Neural cell (in vitro differentiated cells): ENCODE data around the gene STARD7. TPM values are rescaled to one million over a fixed set of nuclear protein-coding genes. Genes with fewer than 3 reads are reported as not detected.

ENCODE experiments used
- H2AFZ ChIP-seq: fragments of 200-600, 300-800 bp; sonication (generic), shearing (Covaris generic); 2 replicates; pipeline ENCODE4 v1.6.0; 2014; ENCODE audit warnings: low read depth, mild to moderate bottlenecking, antibody characterized with exemption, low read length, moderate library complexity
- H3F3A ChIP-seq: fragments of 200-600 bp; shearing (Covaris generic); 2 replicates; pipeline ENCODE4 v1.6.1; 2016; ENCODE audit warnings: mild to moderate bottlenecking, moderate library complexity, mixed read lengths, antibody characterized with exemption, low read length; ENCODE audit not compliant: insufficient read depth, poor library complexity, severe bottlenecking
- H3K27ac ChIP-seq: fragments of 200-600, 300-800 bp; sonication (generic), shearing (Covaris generic); 2 replicates; pipeline ENCODE4 v1.5.1; 2014; ENCODE audit warnings: mild to moderate bottlenecking, low read length, moderate library complexity
- H3K27me3 ChIP-seq: fragments of 300-800, 200-600 bp; sonication (generic), shearing (Covaris generic); 2 replicates; pipeline ENCODE4 v1.6.0; 2014; ENCODE audit warnings: mild to moderate bottlenecking, low read depth, low read length, moderate library complexity; ENCODE audit not compliant: insufficient read depth
- H3K36me3 ChIP-seq: fragments of 300-800, 200-600 bp; sonication (generic), shearing (Covaris generic); 2 replicates; pipeline ENCODE4 v1.5.1; 2014; ENCODE audit warnings: mild to moderate bottlenecking, antibody characterized with exemption, low read length, moderate library complexity; ENCODE audit not compliant: insufficient read depth
- H3K4me2 ChIP-seq: fragments of 300-800, 200-600 bp; sonication (generic), shearing (Covaris generic); 2 replicates; pipeline ENCODE4 v1.6.0; 2014; ENCODE audit warnings: mild to moderate bottlenecking, low read length
- H3K4me3 ChIP-seq: fragments of 300-800, 200-600 bp; sonication (generic), shearing (Covaris generic); 2 replicates; pipeline ENCODE4 v1.5.1; 2014; ENCODE audit warnings: mild to moderate bottlenecking, low read length, moderate library complexity
- H3K79me2 ChIP-seq: fragments of 200-600 bp; shearing (Covaris generic); replicated peaks from 2 replicates; pipeline ENCODE4 v1.6.0; 2014; ENCODE audit warnings: mild to moderate bottlenecking, low read length, moderate library complexity; ENCODE audit not compliant: insufficient read depth
- H3K9ac ChIP-seq: fragments of 300-800, 200-600 bp; sonication (generic), shearing (Covaris generic); 2 replicates; pipeline ENCODE4 v1.6.1; 2016; ENCODE audit warnings: mild to moderate bottlenecking, low read length, mixed read lengths
- H3K9me2 ChIP-seq: fragments of 200-600 bp; shearing (Covaris generic); 2 replicates; pipeline ENCODE4 v1.6.1; 2016; ENCODE audit warnings: mild to moderate bottlenecking, low read length, mixed read lengths; ENCODE audit not compliant: insufficient read depth
- H3K9me3 ChIP-seq: fragments of 200-600, 300-800 bp; sonication (generic), shearing (Covaris generic); 2 replicates; pipeline ENCODE4 v1.6.1; 2016; ENCODE audit warnings: mild to moderate bottlenecking, mixed run types, low read length, moderate library complexity, mixed read lengths
- H4K20me1 ChIP-seq: fragments of 200-600 bp; shearing (Covaris generic); 2 replicates; pipeline ENCODE4 v1.6.1; 2016; ENCODE audit warnings: mild to moderate bottlenecking, mixed run types; ENCODE audit not compliant: insufficient read depth
- CTCF ChIP-seq: fragments of 450-650 bp; IDR thresholded peaks from 2 replicates; pipeline ENCODE4 v1.5.1; 2014; ENCODE audit warnings: antibody characterized with exemption, mild to moderate bottlenecking, moderate library complexity; ENCODE audit not compliant: poor library complexity, severe bottlenecking
- EP300 ChIP-seq: fragments of 450-650 bp; conservative IDR thresholded peaks from 2 replicates; pipeline ENCODE4 v1.6.1; 2014; ENCODE audit warnings: antibody characterized with exemption, mild to moderate bottlenecking, moderate library complexity; ENCODE audit not compliant: poor library complexity, severe bottlenecking
- EZH2 ChIP-seq: fragments of 200-600, 300-800 bp; shearing (Covaris generic), sonication (generic); IDR thresholded peaks from 2 replicates; pipeline ENCODE4 v1.6.1; 2014; ENCODE audit warnings: antibody characterized with exemption, low read length, borderline replicate concordance, mild to moderate bottlenecking; ENCODE audit not compliant: insufficient read depth, poor library complexity, severe bottlenecking
- MXI1 ChIP-seq: fragments of 450-650 bp; conservative IDR thresholded peaks from 2 replicates; pipeline ENCODE4 v1.6.1; 2014; ENCODE audit warnings: antibody characterized with exemption, mild to moderate bottlenecking; ENCODE audit not compliant: poor library complexity, severe bottlenecking
- POLR2AphosphoS5 ChIP-seq: IDR thresholded peaks from 2 replicates; pipeline ENCODE4 v1.6.1; 2012
- RAD21 ChIP-seq: fragments of 450-650 bp; conservative IDR thresholded peaks from 2 replicates; pipeline ENCODE4 v1.6.1; 2014; ENCODE audit warnings: antibody characterized with exemption, mild to moderate bottlenecking, moderate library complexity
- REST ChIP-seq: IDR thresholded peaks from 2 replicates; pipeline ENCODE4 v1.6.1; 2012; ENCODE audit warnings: borderline replicate concordance
- SMC3 ChIP-seq: fragments of 450-650 bp; conservative IDR thresholded peaks from 2 replicates; pipeline ENCODE4 v1.6.1; 2014; ENCODE audit warnings: antibody characterized with exemption, mild to moderate bottlenecking, moderate library complexity; ENCODE audit not compliant: poor library complexity
- TAF1 ChIP-seq: IDR thresholded peaks from 2 replicates; pipeline ENCODE4 v1.6.1; 2012; ENCODE audit warnings: low read depth
- polyA plus RNA-seq: library from polyadenylated mRNA; depleted of rRNA; stranded (reverse); fragments of >200 nt; gene quantifications from 2 replicates; pipeline ENCODE4 v1.2.3, GENCODE V29; 2014

Gene STARD7
- polyA plus RNA-seq, 1 donor from 2014 or later: 155 TPM

- Histone ChIP-seq H3K4me3 (no peak overlapping the region), H3K9ac (no peak overlapping the region), H3K27ac (no peak overlapping the region), H3K4me2 (no peak overlapping the region), H2AFZ (no peak overlapping the region), H3F3A (no peaks in the 10 kb centered on the region), H3K9me3 (no peaks in the 10 kb centered on the region), H3K36me3 (no peaks in the 10 kb centered on the region), H3K27me3 (no peaks in the 10 kb centered on the region), H3K79me2 (peaks cover 83% of the 10 kb centered on the region), H3K9me2 (no peaks in the 10 kb centered on the region), H4K20me1 (no peaks in the 10 kb centered on the region)
- TF ChIP-seq EP300: no peak
- no peak for TF ChIP-seq SMC3
- no peak for TF ChIP-seq MXI1
- TF ChIP-seq TAF1: no peak
- no peak for TF ChIP-seq CTCF
- TF ChIP-seq RAD21: no peak
- TF ChIP-seq REST: no peak
- TF ChIP-seq EZH2: no peak
- TF ChIP-seq POLR2AphosphoS5: no peak
These were observed 7.3 kb downstream of the STARD7 start for GRCh38 chr2:96201338-96201737.

- no peak overlapping the region for H2AFZ ChIP-seq
- H3K9me2 ChIP-seq: no peaks in the 10 kb centered on the region
- no peaks in the 10 kb centered on the region for H3K9me3 ChIP-seq
- no peak overlapping the region for H3K4me2 ChIP-seq
- no peaks in the 10 kb centered on the region for H4K20me1 ChIP-seq
- no peak overlapping the region for H3K27ac ChIP-seq
- H3K79me2 ChIP-seq: peaks cover 59% of the 10 kb centered on the region
- no peak for TF ChIP-seq CTCF
- TF ChIP-seq EZH2: no peak
- no peak for TF ChIP-seq SMC3
- no peak for TF ChIP-seq TAF1
- TF ChIP-seq EP300: no peak
- TF ChIP-seq MXI1: no peak
- no peak for TF ChIP-seq POLR2AphosphoS5
- TF ChIP-seq RAD21: no peak
- no peak for TF ChIP-seq REST
- no peak overlapping the region for H3K9ac ChIP-seq
- no peaks in the 10 kb centered on the region for H3K27me3 ChIP-seq
- H3K4me3 ChIP-seq: no peak overlapping the region
- H3K36me3 ChIP-seq: peaks cover 4% of the 10 kb centered on the region
- no peaks in the 10 kb centered on the region for H3F3A ChIP-seq
These were observed 9.7 kb downstream of the STARD7 start for GRCh38 chr2:96198921-96199320.
